ENCODE results near the gene LTB4R2. TPM values are rescaled to one million over a fixed set of nuclear protein-coding genes. Genes with fewer than 3 reads are reported as not detected.
A peak's percentile ranks its signal among the peaks of the same experiment; 100 is the strongest.

The LTB4R2 gene
- total RNA-seq, 1 donor from 2014 or later = 1.8 TPM

- DNase-seq (ENCODE audit: low spot score) = peak; percentile 75
- H3K4me3 ChIP-seq = no peak overlapping the region
- Mint-ChIP-seq H3K9me3 (no peaks in the 10 kb centered on the region), H3K27me3 (ENCODE audit: insufficient read depth, low read depth) (peaks cover 2% of the 10 kb centered on the region), H3K36me3 (peaks cover 2% of the 10 kb centered on the region), H3K4me3 (peak overlapping the region; percentile 8), H3K4me1 (peaks cover 25% of the 10 kb centered on the region), H3K27ac (no peak overlapping the region)
- no peaks in the 10 kb centered on the region for H3K36me3 ChIP-seq
- H3K9me3 ChIP-seq (ENCODE audit: low read depth) = no peaks in the 10 kb centered on the region
- peaks cover 17% of the 10 kb centered on the region for H3K79me2 ChIP-seq (ENCODE audit: low read depth)
- H4K20me1 ChIP-seq (ENCODE audit: low read depth) = no peaks in the 10 kb centered on the region
- TF ChIP-seq EZH2 (IDR thresholded peaks at IDR 0.05) (no peak), CTCF (IDR thresholded peaks at IDR 0.05) (peak; percentile 77), EZH2phosphoT487 (IDR thresholded peaks at IDR 0.05) (no peak)
- H2AFZ ChIP-seq (replicated peaks) = no peak overlapping the region
- no peak overlapping the region for H3K27ac ChIP-seq
- no peak overlapping the region for H3K9ac ChIP-seq
- peaks cover 16% of the 10 kb centered on the region for H3K4me1 ChIP-seq
- H3K27me3 ChIP-seq = no peaks in the 10 kb centered on the region
- H3K4me2 ChIP-seq = no peak overlapping the region
- peaks cover 12% of the 10 kb centered on the region for H3F3A ChIP-seq (ENCODE audit: low read depth)
These were observed 13.4 kb upstream of the LTB4R2 start for GRCh38 chr14:24296341-24297157.

- H3K27me3 ChIP-seq = no peaks in the 10 kb centered on the region
- Mint-ChIP-seq H3K36me3 (peaks cover 5% of the 10 kb centered on the region), H3K27me3 (ENCODE audit: insufficient read depth, low read depth) (peaks cover 2% of the 10 kb centered on the region), H3K9me3 (no peaks in the 10 kb centered on the region), H3K4me1 (peaks cover 25% of the 10 kb centered on the region), H3K4me3 (peak overlapping the region; percentile 67), H3K27ac (no peak overlapping the region)
- no peak overlapping the region for H3K9ac ChIP-seq
- no peak overlapping the region for H3K4me2 ChIP-seq
- no peaks in the 10 kb centered on the region for H3K9me3 ChIP-seq (ENCODE audit: low read depth)
- H3K27ac ChIP-seq = no peak overlapping the region
- H3K79me2 ChIP-seq (ENCODE audit: low read depth) = peaks cover 17% of the 10 kb centered on the region
- no peak overlapping the region for H2AFZ ChIP-seq (replicated peaks)
- H4K20me1 ChIP-seq (ENCODE audit: low read depth) = no peaks in the 10 kb centered on the region
- H3K36me3 ChIP-seq = no peaks in the 10 kb centered on the region
- H3K4me3 ChIP-seq = no peak overlapping the region
- peak; percentile 59 for DNase-seq (ENCODE audit: low spot score)
- TF ChIP-seq EZH2 (IDR thresholded peaks at IDR 0.05) (no peak), CTCF (IDR thresholded peaks at IDR 0.05) (peak; percentile 55)
- H3K4me1 ChIP-seq = peaks cover 16% of the 10 kb centered on the region
- H3F3A ChIP-seq (ENCODE audit: low read depth) = peaks cover 12% of the 10 kb centered on the region
These were observed 12.6 kb upstream of the LTB4R2 start for GRCh38 chr14:24297190-24297964.

GRCh38 chr14:24298892-24299254 is 11.1 kb upstream of the LTB4R2 start:
- Histone ChIP-seq H3K27ac (no peak overlapping the region), H4K20me1 (ENCODE audit: low read depth) (no peaks in the 10 kb centered on the region), H3K27me3 (no peaks in the 10 kb centered on the region), H3K36me3 (no peaks in the 10 kb centered on the region), H2AFZ (replicated peaks) (no peak overlapping the region), H3K79me2 (ENCODE audit: low read depth) (peaks cover 17% of the 10 kb centered on the region), H3F3A (ENCODE audit: low read depth) (peaks cover 12% of the 10 kb centered on the region), H3K4me1 (peaks cover 16% of the 10 kb centered on the region), H3K4me2 (peak overlapping the region; percentile 86), H3K9ac (peak overlapping the region; percentile 83), H3K9me3 (ENCODE audit: low read depth) (no peaks in the 10 kb centered on the region), H3K4me3 (peak overlapping the region; percentile 91)
- Mint-ChIP-seq H3K27ac (peak overlapping the region; percentile 48), H3K4me3 (peak overlapping the region; percentile 94), H3K27me3 (ENCODE audit: insufficient read depth, low read depth) (peaks cover 2% of the 10 kb centered on the region), H3K4me1 (peaks cover 25% of the 10 kb centered on the region), H3K36me3 (peaks cover 10% of the 10 kb centered on the region), H3K9me3 (no peaks in the 10 kb centered on the region)
- TF ChIP-seq EZH2phosphoT487 (IDR thresholded peaks at IDR 0.05) = no peak
- no peak for TF ChIP-seq CTCF (IDR thresholded peaks at IDR 0.05)
- TF ChIP-seq EZH2 (IDR thresholded peaks at IDR 0.05) = no peak
- no peak for DNase-seq (ENCODE audit: low spot score)
